NB4 (cell line): ENCODE data around the gene C22orf23.

Source experiments
- DNase-seq: peaks from one replicate; pipeline ENCODE4 v3.0.0; 2010; ENCODE audit warnings: low read depth
- H3K4me3 ChIP-seq: one replicate; pipeline ENCODE4 v1.5.1; 2011; ENCODE audit warnings: mild to moderate bottlenecking, low read depth, low read length, moderate library complexity
- MYC ChIP-seq: IDR thresholded peaks from 2 replicates; pipeline ENCODE4 v1.6.1; 2011; ENCODE audit warnings: low read depth, low read length
- POLR2A ChIP-seq: IDR thresholded peaks from 2 replicates; pipeline ENCODE4 v1.6.1; 2011; ENCODE audit warnings: mild to moderate bottlenecking; ENCODE audit not compliant: insufficient read length; ENCODE audit errors: extremely low read depth
- TF ChIP-seq, protein P1 (sequence below): IDR thresholded peaks from 2 replicates; pipeline ENCODE4 v1.6.1; 2011; ENCODE audit warnings: low read depth, low read length
- TF ChIP-seq, protein P2 (sequence below): IDR thresholded peaks from one replicate; pipeline ENCODE4 v1.5.1; 2012; ENCODE audit warnings: low read depth, low read length

The C22orf23 gene

DNA sequence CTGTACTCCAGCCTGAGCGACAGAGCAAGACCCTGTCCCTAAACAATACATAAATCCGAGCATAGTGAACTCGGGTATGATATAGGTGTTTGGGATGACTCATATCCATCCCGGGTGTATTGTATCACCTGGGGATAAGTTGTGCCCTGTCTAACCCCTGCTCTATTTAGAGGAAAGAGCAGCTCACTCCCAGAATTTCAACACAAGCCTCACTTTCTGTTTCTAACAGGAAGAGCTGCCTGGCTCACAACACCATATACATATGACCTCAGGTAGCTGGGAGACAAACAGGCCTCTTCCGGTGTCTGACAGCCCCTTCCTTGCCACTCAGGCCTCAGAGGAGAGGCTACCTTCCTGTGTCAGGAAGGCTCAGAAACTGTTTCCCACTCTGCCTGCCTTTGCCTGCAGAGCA is 57.2 kb downstream of the C22orf23 start:
- H3K4me3 ChIP-seq = no peak overlapping the region
- TF ChIP-seq POLR2A (no peak), MYC (no peak)
- TF ChIP-seq, protein P1, sequence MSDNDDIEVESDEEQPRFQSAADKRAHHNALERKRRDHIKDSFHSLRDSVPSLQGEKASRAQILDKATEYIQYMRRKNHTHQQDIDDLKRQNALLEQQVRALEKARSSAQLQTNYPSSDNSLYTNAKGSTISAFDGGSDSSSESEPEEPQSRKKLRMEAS = no peak
- TF ChIP-seq, protein P2, sequence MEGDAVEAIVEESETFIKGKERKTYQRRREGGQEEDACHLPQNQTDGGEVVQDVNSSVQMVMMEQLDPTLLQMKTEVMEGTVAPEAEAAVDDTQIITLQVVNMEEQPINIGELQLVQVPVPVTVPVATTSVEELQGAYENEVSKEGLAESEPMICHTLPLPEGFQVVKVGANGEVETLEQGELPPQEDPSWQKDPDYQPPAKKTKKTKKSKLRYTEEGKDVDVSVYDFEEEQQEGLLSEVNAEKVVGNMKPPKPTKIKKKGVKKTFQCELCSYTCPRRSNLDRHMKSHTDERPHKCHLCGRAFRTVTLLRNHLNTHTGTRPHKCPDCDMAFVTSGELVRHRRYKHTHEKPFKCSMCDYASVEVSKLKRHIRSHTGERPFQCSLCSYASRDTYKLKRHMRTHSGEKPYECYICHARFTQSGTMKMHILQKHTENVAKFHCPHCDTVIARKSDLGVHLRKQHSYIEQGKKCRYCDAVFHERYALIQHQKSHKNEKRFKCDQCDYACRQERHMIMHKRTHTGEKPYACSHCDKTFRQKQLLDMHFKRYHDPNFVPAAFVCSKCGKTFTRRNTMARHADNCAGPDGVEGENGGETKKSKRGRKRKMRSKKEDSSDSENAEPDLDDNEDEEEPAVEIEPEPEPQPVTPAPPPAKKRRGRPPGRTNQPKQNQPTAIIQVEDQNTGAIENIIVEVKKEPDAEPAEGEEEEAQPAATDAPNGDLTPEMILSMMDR = no peak
- DNase-seq = peak; percentile 51

DNA sequence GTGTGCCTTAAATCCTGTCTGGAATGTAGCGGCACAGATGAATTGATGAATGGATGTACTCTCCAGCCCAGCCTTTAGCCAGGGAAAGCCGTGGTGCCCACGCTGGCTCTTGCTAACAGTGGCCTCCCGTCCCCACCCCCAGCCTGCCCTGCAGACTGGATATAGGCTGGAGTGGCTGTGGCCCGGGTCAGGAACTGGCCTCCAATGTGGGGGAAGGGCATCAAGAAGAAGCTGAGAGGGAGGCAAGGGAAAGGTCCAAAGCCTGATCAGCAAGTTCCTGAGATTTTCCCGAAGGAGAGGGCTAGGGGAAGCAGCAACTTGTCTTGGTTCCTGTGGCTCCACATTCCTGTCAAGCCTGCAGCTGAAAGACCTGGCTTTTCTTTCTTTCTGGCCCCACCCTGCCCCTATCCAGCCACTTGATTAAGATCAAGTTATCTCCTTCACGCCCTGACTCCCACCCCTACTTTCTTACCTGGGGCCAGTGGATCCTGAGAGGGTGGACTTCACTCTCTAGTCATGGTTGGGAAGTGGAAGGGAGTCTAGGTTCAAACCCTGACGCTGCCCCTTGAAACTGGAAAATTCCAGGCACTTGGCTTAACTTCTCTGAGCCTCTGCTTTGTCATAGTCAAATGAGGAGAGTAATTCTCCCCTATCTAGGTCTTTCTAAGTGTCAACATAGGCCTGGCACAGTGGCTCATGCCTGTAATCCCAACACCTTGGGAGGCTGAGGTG is 58.3 kb downstream of the C22orf23 start:
- no peak for DNase-seq
- TF ChIP-seq POLR2A = no peak
- TF ChIP-seq, protein P1 = no peak
- TF ChIP-seq MYC = no peak
- TF ChIP-seq, protein P2 = no peak
- H3K4me3 ChIP-seq = no peak overlapping the region

DNA sequence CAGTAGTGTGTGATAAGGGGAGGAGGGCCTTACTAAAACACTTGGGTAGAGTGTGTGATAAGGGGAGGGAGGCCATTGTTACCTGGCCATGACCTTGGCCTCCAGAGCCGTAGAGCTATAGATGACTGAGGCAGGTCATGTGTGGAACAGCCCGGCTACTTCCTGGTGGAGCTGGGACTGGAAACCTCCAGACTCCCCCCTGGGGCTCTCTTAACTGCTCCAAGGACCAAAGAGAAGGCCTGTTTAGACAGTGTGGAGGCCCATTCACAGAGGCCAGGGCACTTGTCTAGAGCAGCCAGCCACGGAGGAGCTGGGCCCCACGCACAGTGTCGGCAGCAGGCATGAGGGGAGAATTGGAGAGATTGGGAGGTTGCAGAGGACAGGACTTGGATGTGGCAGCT is 59.8 kb downstream of the C22orf23 start:
- no peak for DNase-seq
- no peak overlapping the region for H3K4me3 ChIP-seq
- TF ChIP-seq, protein P1 = no peak
- no peak for TF ChIP-seq MYC
- TF ChIP-seq, protein P2 = no peak
- no peak for TF ChIP-seq POLR2A
